ENCODE results near the gene KRAS.

Gene KRAS

DNA sequence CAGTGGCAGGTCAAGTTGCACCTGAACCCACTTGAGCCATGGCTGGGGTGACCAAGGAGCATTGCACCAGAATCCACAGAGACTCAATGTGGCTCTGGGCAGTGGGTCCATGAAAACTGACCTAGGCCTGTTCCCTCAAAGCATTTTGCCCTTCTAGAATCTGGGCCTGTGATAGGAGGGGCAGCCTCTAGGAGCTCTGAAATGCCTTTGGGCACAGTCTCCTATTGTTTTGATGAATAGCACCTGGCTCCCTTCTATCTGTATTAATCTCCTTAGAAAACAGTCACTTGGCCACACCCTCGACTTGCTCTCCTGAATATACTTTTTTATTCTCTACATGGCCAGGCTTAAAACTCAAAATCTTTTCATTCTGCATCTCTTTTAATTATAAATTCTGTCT is 14.1 kb upstream of the KRAS start:
- Mint-ChIP-seq H3K4me1 (peaks cover 6% of the 10 kb centered on the region), H3K27ac (no peak overlapping the region), H3K9me3 (no peaks in the 10 kb centered on the region), H3K27me3 (no peaks in the 10 kb centered on the region), H3K4me3 (no peak overlapping the region), H3K36me3 (no peaks in the 10 kb centered on the region)

GRCh38 chr12:25264114-25264513 is 13.4 kb upstream of the KRAS start:
- no peaks in the 10 kb centered on the region for H3K36me3 Mint-ChIP-seq

DNA sequence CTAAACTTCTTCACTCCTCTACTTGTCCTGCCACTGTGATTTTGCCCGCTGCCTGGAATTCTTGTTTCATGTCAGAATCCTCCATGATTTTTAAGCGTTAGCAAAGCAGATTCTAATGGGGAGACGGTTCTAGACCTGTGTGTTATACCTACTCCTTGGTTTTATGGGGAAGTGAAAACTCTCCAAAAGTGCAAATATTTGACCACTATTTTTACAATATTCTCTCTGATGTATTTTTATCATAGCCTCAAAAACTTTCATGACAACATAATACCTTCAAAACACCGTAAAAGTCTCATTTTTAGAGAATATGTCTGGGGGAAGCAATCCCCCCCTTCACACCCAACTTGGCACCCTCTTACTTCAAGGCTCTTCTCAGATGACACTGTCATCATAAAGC is 12.9 kb upstream of the KRAS start:
- Mint-ChIP-seq H3K36me3 (no peaks in the 10 kb centered on the region), H3K4me1 (no peaks in the 10 kb centered on the region), H3K27me3 (no peaks in the 10 kb centered on the region), H3K27ac (no peak overlapping the region), H3K9me3 (no peaks in the 10 kb centered on the region), H3K4me3 (no peak overlapping the region)

More at GRCh38 chr12:25264114-25264513, 13.4 kb upstream of the KRAS start:
- no peak overlapping the region for H3K4me3 Mint-ChIP-seq
- no peaks in the 10 kb centered on the region for H3K27me3 Mint-ChIP-seq
- H3K4me1 Mint-ChIP-seq = no peaks in the 10 kb centered on the region
- no peak overlapping the region for H3K27ac Mint-ChIP-seq
- no peaks in the 10 kb centered on the region for H3K9me3 Mint-ChIP-seq

- no peaks in the 10 kb centered on the region for H3K4me1 Mint-ChIP-seq
- no peaks in the 10 kb centered on the region for H3K36me3 Mint-ChIP-seq
- no peak overlapping the region for H3K4me3 Mint-ChIP-seq
- H3K27me3 Mint-ChIP-seq = no peaks in the 10 kb centered on the region
- no peak overlapping the region for H3K27ac Mint-ChIP-seq
- no peaks in the 10 kb centered on the region for H3K9me3 Mint-ChIP-seq
Observed at GRCh38 chr12:25262389-25263074, 11.8 kb upstream of the KRAS start.

DNA sequence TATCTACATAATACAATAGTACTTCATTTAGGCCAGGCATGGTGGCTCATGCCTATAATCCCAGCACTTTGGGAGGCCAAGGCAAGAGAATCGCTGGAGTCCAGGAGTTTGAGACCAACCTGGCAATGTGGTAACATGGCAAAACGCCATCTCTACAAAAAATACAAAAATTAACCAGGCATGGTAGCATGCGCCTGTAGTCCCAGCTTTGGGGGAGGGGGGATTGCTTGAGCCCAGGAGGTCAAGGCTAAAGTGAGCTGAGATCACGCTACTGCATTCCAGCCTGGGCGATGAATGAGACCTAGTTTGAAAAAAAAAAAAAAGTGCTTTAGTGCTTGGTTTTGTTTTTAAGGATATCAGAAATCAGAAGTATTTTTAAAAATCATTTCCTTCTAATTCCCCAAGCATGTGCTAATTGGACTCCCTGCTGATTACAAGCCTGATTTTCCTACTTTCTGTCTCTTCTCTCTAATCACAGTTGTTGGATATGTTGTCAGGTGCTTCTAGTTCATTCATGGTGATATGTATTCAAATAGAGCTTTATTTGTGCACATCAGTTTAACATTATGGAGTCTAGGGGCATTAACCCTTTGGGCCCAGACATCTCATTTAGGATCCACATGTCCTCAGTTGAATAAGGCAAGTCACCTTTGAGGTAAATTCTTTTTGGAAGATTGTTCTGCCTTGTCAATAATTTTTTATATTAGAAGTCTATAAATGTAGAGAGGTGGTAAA is 7.0 kb upstream of the KRAS start:
- Mint-ChIP-seq H3K9me3 (no peaks in the 10 kb centered on the region), H3K4me3 (no peak overlapping the region), H3K27me3 (no peaks in the 10 kb centered on the region)

DNA sequence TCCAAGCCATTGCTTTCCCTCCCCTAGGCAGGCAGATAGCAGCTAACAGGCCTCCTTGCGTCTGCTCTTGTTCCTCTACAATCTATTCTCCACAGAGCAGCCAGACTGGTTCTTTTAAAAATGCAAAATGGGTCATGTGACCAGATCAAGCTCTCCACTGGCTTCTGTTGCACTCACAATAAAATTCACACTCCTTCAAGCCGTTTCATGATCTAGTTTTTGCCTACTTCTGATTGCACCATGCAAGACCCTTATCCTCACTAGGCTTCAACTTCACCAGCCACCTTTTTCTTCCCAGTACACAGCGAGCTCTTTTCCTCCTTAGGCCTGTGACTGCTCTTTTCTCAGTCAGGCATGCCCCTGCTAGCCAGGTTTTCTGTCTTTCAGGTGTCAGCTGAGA is 6.1 kb upstream of the KRAS start:
- H3K4me1 Mint-ChIP-seq = peaks cover 19% of the 10 kb centered on the region
- peak overlapping the region; percentile 48 for H3K27ac Mint-ChIP-seq
- no peak overlapping the region for H3K4me3 Mint-ChIP-seq
- no peaks in the 10 kb centered on the region for H3K27me3 Mint-ChIP-seq
- no peaks in the 10 kb centered on the region for H3K36me3 Mint-ChIP-seq
- no peaks in the 10 kb centered on the region for H3K9me3 Mint-ChIP-seq

More for the DNA sequence above, 7.0 kb upstream of the KRAS start:
- Mint-ChIP-seq H3K27ac (no peak overlapping the region), H3K4me1 (peaks cover 12% of the 10 kb centered on the region), H3K36me3 (no peaks in the 10 kb centered on the region)

GRCh38 chr12:25256005-25256404 is 5.3 kb upstream of the KRAS start:
- Mint-ChIP-seq H3K36me3 (no peaks in the 10 kb centered on the region), H3K4me1 (peaks cover 23% of the 10 kb centered on the region), H3K9me3 (no peaks in the 10 kb centered on the region), H3K27me3 (no peaks in the 10 kb centered on the region), H3K4me3 (no peak overlapping the region), H3K27ac (no peak overlapping the region)

GRCh38 chr12:25254271-25254880 is 3.6 kb upstream of the KRAS start:
- Mint-ChIP-seq H3K4me1 (peaks cover 28% of the 10 kb centered on the region), H3K27me3 (no peaks in the 10 kb centered on the region), H3K9me3 (no peaks in the 10 kb centered on the region), H3K4me3 (no peak overlapping the region), H3K36me3 (no peaks in the 10 kb centered on the region), H3K27ac (no peak overlapping the region)

- no peak overlapping the region for H3K27ac Mint-ChIP-seq
- H3K27me3 Mint-ChIP-seq = no peaks in the 10 kb centered on the region
- no peaks in the 10 kb centered on the region for H3K36me3 Mint-ChIP-seq
- peaks cover 34% of the 10 kb centered on the region for H3K4me1 Mint-ChIP-seq
- H3K4me3 Mint-ChIP-seq = no peak overlapping the region
- H3K9me3 Mint-ChIP-seq = no peaks in the 10 kb centered on the region
Observed at GRCh38 chr12:25253371-25254068, 2.8 kb upstream of the KRAS start.

DNA sequence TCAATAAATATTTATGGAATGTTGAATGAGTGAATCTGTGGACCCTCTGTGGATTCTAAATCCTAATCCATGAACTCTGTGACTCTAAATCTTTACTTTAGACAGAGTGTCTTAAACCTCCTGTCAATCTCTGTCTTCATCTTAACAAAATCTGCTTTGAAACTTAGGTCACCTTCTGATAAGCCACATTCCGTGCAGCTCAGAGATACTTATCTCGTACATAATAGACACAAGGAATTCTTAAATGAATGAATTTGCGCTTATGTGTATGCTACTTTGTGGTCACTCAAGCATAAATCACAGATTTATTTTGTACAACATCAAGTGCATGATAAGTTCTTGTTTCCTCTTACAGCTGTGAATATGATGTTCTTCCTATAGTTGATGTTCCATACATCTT is 2.2 kb upstream of the KRAS start:
- Mint-ChIP-seq H3K36me3 (no peaks in the 10 kb centered on the region), H3K27ac (no peak overlapping the region), H3K4me1 (peaks cover 39% of the 10 kb centered on the region), H3K27me3 (no peaks in the 10 kb centered on the region), H3K4me3 (peak overlapping the region; percentile 8), H3K9me3 (no peaks in the 10 kb centered on the region)

GRCh38 chr12:25251769-25252168 is 1.0 kb upstream of the KRAS start:
- H3K27ac Mint-ChIP-seq = peak overlapping the region; percentile 19
- H3K4me3 Mint-ChIP-seq = peak overlapping the region; percentile 76
- no peaks in the 10 kb centered on the region for H3K27me3 Mint-ChIP-seq

DNA sequence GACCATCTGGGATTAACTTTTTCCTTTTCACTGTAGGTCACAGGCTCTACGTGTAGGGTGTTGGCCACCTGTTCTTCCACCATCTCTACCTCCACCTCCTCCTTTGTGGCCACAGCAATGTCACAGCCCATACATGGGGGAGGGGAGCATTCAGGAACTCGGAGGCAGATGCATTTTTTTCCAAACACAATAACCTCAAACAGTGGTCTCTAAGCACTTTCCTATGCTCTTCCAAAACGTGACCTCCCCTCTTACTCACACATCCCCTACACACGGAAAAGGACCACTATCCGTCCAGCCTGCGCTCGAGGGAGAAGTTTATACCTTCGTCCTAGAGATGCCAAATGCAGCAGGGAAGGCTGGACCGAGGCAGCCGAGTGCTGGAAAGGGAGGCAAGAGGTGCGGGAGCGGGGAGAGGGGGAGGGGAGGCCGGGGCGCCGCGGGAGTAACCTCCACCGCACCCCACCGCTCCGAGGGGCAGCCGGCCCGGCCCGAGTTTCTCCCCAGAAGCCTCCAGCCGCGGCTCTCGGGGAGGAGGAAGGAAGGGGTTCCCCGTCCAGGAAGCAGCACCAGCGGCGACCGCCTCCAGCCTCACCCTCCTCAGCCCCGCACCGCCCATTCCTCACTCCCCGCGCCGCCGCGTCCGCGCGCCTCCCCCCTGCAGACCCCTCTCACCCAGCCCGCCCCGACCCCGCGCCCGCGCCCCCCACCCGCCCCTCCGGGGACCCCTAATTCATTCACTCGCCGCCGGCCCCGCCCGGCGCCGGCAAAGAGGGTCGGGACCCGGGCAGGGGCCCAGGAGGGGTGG is 594 bp downstream of the KRAS start:
- Mint-ChIP-seq H3K36me3 (peaks cover 7% of the 10 kb centered on the region), H3K27ac (peak overlapping the region; percentile 90), H3K27me3 (no peaks in the 10 kb centered on the region), H3K9me3 (no peaks in the 10 kb centered on the region), H3K4me3 (peak overlapping the region; percentile 86), H3K4me1 (peaks cover 60% of the 10 kb centered on the region)

More at GRCh38 chr12:25251769-25252168, 1.0 kb upstream of the KRAS start:
- Mint-ChIP-seq H3K4me1 (peaks cover 48% of the 10 kb centered on the region), H3K9me3 (no peaks in the 10 kb centered on the region), H3K36me3 (no peaks in the 10 kb centered on the region)

GRCh38 chr12:25248732-25249131 is 2.0 kb downstream of the KRAS start:
- Mint-ChIP-seq H3K4me3 (peak overlapping the region; percentile 86), H3K36me3 (peaks cover 7% of the 10 kb centered on the region), H3K27ac (no peak overlapping the region)

DNA sequence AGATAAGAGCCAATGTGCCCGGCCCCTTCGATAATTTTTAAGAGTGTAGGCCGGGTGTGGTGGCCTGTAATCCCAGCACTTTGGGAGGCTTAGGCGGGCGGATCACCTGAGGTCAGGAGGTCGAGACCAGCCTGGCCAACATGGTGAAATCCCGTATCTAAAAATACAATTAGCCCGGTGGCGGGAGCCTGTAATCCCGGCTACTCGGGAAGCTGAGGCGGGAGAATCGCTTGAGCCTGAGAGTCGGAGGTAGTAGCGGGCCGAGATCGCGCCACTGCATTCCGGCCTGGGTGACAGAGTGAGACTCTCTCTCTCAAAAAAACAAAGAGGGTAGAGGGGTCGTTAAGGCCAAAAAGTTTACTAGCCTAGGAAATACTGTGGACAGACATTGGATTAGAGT is 2.6 kb downstream of the KRAS start:
- peaks cover 69% of the 10 kb centered on the region for H3K4me1 Mint-ChIP-seq
- peak overlapping the region; percentile 36 for H3K4me3 Mint-ChIP-seq
- H3K27me3 Mint-ChIP-seq = no peaks in the 10 kb centered on the region
- no peak overlapping the region for H3K27ac Mint-ChIP-seq
- peaks cover 7% of the 10 kb centered on the region for H3K36me3 Mint-ChIP-seq
- H3K9me3 Mint-ChIP-seq = no peaks in the 10 kb centered on the region

More at GRCh38 chr12:25248732-25249131, 2.0 kb downstream of the KRAS start:
- Mint-ChIP-seq H3K27me3 (no peaks in the 10 kb centered on the region), H3K9me3 (no peaks in the 10 kb centered on the region), H3K4me1 (peaks cover 72% of the 10 kb centered on the region)

GRCh38 chr12:25245491-25245890 is 5.2 kb downstream of the KRAS start:
- Mint-ChIP-seq H3K27me3 (no peaks in the 10 kb centered on the region), H3K36me3 (peaks cover 7% of the 10 kb centered on the region), H3K9me3 (no peaks in the 10 kb centered on the region)

More at GRCh38 chr12:25245491-25245890, 5.2 kb downstream of the KRAS start:
- Mint-ChIP-seq H3K4me1 (peaks cover 78% of the 10 kb centered on the region), H3K27ac (no peak overlapping the region), H3K4me3 (no peak overlapping the region)
